HG03354 (cell line): ENCODE results near the gene TMEM9B.
"Not testable (repeated sequence)": the region's sequence is repeated elsewhere in the genome, so short reads cannot be mapped to it uniquely, and the experiment has no call there.

Experiments
- ATAC-seq: cut with Tn5 transposase; IDR thresholded peaks from one replicate; pipeline ENCODE4 v1.9.1; 2021; ENCODE audit warnings: mild to moderate bottlenecking; ENCODE audit not compliant: unreplicated experiment, poor library complexity, severe bottlenecking

TMEM9B gene

DNA sequence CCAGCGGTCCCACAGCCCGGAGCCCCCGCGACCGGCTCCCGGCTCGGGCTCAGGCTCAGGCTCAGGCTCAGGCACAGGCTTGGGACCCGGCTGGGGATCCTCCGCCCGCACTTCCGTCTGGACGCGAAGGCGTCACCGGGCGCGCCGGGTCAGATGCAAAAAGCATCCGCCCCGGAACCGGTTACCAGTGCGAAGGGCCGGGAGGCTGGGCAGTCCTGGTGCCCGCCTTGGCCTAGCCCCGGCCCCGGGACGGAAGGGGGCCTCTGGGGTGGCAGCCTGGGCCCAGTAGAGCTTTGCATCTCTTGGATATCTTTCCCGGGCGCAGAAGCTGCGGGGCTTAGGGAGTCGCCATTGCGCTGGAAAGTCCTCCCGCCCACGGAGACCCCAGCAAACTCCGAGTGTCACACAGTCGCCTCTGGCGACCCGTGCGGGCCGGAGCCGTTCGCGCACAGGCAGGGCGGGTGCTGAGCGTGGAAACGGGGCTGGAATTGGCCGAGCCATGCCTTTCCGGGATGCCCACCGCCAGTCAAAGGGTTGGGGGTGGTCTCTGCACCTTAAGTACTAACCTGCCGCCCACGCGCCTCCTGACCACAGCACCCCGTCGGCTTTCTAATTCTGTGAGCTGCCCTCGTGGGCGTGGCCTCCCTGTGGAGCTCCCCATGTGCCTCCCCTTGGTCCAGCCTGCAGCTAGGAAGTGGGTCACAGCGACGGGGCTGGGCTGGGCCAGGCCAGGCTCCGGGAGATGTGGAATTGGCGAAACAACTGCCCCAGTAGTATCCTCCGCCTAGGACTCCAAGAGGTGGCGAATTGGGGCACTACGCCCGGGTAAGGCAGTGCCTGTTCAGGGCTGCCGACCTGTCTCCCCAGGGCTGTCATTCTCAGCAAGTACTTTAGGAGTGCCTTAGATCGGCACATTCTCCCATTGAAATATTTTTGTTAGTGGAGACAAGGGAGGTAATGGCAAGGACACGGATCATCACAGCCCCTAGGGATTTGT, at the start of gene TMEM9B:
TSS of gene TMEM9B (minus strand) at position 119 of the 997 bp plus-strand sequence. CDS start 129 bp downstream, outside the sequence.
- peak; percentile 85 for ATAC-seq

DNA sequence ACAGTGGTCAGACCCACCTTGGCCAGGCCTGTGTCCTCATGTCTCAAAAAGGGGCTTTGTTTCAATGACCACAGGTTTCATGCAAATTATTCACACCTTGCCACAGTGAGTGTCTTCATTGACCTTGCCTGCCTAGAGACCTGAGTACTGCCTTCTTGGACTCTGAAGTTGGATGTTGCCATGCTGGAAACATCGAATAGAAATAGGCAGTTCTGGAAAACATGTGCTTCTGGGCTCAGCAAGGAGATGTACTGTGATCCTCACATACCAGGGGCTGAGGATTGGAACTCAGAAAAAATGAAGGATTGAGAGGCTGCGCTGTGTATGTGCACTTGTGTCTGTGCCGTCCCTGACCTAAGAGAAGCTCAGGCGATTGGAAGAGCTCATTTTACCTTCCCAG, 49.1 kb upstream of the TMEM9B start:
- no peak for ATAC-seq

DNA sequence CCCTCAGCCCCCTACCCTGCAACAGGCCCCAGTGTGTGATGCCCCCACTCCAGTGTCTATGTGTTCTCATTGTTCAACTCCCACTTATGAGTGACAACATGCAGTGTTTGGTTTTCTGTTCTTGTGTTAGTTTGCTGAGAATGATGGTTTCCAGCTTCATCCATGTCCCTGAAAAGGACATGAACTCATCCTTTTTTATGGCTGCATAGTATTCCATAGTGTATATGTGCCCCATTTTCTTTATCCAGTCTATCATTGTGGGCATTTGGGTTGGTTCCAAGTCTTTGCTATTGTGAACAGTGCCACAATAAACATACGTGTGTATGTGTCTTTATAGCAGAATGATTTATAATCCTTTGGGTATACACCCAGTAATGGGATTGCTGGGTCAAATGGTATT, 45.3 kb upstream of the TMEM9B start:
- ATAC-seq = not testable (repeated sequence)

DNA sequence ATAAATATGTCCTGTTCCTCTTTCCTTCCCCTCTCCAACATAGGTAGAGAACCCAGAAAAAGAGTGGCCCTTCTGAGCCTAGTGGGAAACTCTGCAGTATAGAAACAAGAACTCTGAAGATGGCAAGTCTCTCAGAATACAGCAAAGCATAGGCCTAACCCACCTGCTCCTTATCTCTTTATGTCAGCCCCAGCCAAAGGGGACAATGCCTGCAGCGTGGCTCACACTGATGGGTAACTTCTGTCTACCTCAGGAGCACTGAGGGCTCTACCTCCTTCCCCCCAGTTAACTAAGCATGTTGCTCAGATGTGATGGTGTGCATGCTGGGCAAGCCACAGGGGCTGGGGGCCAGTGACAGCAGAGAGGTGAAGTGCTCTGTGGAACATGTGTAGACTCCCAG, 44.4 kb upstream of the TMEM9B start:
- ATAC-seq = no peak

DNA sequence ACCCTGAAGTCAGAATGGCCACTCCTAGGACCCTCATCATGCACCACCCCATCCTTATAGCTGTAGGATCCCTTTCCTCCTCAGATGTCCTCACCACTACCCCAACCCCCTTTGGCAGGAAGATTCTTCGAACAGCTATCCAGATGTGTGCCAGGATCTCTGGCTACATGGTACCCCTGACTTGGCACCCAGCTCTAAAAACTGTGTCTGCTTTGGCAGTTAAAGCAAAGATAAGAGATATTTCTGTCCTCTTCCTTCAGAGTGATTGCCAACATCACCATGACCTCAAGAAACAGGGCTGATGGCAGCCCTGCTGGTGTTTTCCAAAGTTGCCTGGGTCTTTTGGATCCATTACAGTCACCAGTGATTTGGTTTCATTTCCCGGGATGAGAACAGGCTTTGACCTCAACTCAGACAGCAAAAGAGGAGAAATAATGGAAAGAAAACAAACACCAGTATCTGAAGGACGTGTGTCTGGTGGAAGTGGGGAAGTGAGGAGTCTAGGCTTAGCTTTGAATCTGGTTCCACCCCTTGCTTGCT, 43.8 kb upstream of the TMEM9B start:
- no peak for ATAC-seq

DNA sequence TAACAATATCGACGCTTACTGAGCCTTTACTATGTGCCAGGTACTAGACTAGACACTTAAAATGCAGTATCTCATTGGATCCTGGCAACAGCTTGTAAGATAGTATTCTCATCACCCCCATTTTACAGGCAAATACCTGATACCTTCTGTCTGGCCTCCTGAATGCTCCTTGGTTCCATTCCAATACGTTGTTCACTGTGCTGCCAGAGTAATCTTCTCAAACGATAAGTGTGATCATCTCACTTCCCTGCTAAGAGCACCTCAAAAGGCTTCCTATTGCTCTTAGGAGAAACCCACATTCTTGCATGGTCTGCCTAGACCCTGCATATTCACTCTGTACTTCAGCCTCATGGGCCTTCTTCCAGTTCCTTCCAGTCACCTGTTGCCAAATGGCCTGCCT, 40.8 kb upstream of the TMEM9B start:
- ATAC-seq = no peak

DNA sequence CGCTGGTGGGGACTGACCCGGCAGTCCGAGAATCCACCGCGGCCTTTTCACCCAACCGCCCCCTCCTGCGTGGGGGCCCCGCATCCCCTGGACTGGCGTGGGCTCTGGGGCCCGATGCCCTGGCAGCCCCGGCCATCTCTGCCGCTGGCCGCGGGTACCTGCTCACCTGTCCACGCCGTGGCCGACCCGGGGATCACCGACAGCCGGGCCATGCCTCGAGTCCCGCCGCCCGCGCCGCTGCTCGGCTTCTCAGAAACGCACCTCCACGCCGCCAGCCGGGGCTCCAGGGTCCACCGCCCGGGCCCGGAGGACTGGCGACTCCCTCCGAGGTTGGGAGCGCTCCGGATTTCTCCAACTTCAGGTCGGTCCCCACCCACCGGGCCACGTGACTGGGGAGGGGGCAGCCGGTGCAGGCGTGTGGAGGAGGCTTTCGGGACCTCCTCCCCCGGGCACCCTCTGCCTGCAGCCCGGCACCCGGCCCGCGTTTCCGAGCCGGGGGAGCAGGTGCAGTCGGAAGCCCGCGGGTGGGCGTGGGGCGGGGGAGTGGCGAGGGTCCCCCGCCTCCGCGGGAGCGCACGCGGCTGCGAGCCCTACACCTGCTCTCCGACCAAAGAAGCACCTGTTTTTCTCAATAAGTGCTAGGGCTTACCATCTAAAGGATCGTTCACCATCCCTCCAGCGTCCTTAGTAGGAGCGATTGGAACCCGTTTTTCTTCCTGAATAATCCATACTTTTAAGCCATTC, 40.1 kb upstream of the TMEM9B start:
- no peak for ATAC-seq

DNA sequence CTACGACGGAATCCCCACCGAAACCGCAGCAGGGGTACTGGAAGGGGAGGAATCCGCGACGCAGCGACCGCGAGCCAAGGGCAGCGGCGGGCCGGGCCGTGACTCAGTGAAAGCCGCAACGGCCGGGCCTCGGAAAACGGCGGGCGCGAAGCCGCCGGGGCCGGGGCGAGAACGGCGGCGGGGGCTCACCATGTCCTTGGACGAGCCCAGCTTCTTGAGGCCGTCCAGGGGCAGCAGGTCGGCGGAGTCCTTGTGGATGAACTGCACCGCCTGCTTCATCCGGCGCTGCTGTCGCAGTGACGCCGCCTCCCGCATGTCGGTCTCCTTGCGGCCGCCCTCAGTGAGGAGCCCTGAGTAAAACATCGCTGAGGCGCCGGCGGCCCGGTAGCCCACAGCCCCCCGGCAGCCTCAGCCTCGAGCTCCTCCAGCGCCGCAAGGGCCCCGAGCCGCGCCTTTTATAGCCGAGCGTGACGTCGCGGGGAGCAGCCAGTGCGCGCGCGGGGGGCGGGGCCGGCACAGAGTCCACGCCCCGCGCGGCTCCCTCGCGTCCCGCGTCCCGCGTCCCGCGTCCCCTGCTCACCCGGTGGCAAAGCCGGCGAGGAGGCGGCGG, 39.4 kb upstream of the TMEM9B start, which contains the start of gene NRIP3:
TSS of gene NRIP3 (minus strand) at position 429 of the 610 bp plus-strand sequence. CDS start at position 363, 66 bp downstream.
- peak; percentile 75 for ATAC-seq

DNA sequence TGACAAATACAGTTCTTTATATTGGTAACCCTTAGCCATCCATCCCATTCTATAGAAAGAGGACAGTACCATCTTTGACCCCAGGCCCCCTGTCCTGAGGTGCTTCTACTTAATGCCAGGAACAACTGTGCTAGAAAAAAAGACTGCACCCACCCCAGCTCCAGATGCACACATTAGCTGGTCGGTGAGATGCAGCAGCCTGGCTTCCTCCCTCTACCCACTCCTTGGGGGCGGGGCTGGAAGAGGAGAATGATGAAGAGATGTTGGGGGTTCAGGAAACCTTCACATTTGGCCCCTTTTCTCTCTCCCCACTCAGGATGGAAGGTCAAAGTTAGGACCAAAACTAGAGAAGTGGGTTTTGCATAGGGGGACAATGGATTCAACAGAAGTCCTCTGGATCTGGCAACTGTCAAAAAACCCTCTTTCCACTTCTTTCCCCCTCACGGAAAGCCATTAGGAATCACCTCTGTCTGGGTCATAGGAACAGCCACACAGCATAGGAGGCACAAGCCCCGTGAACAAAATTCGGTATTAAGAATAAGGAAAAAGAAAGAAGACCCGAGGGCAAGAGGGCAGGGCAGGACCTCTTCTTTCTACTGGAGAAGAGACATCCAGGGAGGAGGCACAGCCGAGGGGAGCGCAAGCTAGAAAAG, 38.8 kb upstream of the TMEM9B start:
- no peak for ATAC-seq

DNA sequence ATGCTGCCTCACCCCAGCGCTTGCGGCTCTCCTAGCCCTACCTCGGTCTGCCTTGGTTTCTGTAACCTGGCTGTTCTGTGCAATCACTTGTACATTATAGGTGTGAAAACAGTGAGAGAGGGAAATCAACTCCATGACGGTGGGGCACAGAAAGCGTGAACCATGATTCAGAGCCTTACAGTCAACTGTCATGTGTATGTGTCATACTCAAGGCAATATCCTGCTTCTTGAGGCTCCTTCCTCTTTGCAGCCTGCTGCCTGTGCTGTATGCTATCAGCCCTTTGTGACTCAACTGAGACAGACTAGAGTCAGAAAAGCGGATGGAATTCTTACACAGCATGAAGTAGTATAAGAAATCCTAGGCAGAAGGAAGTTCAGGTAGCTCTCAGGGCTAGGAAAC, 37.5 kb upstream of the TMEM9B start:
- no peak for ATAC-seq

DNA sequence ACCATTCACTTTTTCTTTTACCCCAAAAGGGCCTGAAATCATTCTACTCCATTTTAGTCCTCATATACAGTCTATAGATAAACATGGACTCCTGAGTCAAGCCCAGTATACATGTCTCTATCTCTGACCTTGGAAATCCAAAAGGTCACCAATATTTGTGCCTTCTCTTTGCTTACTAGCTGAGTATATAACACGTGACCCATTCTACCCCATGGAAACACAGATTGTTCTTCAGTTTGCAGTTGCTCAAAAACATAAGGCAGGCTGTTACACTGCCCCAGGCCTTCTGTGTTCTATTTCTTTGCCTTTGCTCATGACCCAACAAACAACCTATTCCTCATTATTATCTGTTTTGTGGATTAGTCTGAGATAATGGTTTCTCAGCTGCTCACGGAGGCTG, 33.8 kb upstream of the TMEM9B start:
- ATAC-seq = no peak

DNA sequence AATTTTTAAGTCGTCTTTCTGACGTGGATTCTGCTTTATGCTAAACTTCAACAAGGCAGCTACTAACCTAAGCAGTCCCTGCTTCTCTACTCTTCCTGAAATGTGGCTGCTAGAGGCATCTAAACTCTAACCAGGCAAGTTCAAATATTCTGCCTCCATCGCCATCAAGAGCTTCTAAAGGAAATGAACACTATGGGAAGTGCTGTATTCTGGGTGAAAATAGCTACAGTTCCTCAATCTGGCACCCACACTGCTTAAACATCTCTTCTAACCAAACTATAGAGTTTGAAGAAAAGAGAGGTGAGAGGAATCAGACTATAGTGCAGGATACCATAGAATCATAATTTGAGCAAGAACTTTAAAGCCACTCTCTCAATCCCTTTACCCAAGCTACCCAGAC, 33.2 kb upstream of the TMEM9B start:
- ATAC-seq = no peak

DNA sequence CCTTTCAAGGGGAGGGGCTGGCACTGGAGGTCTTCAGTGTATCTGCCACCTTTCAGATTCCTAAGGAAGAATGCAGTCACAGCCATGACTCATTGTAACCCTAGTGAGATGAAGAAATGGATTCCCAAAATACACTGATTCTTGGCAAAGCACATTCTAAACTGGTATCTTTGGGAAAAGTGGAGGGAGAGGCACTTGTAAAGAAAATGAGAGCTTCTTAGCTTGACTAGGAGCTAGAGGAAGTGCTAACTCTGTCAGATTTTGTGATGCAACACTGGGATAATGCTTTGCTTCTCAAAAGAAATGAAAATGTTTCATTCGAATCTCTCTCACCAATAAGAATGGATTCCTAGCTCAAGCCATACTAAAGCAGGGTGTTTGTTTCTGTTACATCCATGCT, 25.2 kb upstream of the TMEM9B start:
- ATAC-seq = no peak

DNA sequence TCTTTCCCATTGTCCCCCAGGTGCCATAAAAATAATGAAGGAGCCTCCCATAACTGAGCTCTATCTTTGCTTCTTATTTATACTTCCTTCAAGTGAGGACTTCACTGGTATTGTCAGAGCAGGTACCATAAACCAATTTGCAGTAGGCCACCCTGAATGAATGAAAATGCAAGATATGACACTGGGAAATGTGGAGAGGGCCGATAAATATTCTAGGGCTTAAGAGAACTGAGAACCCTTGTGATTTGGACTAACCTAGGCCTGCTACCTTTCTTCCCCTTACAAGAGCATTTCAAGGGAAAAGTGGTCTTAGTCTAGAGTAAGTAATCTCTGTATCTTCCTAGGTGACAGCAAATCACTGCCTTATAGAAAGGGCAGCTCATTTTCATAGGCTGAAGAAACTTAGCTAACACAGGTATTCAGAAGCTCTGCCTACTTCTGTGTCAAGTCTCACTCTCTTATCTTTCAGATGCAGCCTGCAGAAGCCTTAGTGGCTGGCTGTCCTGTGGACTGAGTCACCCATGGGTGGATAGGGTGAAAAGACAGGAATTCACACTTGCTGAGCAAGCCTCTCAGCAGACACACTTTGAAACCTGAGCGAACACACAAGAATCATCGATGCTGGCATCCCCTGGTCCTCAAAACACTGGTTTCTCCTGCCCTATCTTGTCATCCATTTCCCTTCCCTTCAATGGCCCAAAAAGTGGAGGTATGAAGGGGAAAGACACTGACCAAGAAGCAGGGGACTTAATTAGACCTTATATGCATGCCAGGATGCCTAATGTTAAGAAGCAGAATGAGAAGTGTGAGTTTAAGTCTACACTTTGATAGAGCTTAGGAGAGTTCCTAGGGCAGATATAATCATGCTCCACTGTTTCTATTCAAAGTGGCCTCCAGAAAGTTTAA, 24.3 kb upstream of the TMEM9B start:
- ATAC-seq = no peak

DNA sequence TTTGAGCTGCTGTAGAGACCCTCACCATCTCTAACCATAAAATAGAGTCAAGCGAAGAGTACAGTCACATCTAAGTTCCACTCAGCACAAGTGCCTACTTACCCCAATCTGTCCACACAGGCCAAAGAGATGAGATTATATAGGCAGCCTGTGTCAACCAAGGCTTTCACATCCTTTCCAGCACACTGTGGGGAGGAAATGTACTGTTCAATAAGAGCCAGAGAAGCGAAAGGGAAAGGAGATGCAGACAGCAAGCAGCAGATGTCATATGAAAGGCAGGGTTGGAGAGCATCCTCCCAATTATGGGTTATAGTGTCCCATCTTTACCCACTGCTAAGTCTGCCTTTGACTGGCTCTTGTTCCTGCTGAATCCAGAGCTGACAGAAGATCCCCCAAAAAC, 23.2 kb upstream of the TMEM9B start:
- no peak for ATAC-seq

DNA sequence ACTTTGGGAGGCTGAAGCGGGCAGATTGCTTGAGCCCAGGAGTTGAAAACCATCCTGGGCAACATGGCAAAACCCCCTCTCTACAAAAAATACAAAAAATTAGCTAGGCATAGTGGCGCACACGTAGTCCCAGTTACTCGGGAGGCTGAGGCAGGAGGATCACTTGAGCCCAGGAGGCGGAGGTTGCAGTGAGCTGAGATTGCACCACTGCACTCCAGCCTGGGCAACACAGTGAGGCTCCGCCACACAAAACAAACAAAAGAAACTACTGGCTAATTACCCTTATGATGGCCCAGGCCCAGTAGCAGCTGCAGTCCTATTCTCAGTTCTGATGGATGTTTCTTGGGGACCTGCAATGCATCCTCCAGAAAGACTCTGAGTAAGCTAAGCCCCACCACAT, 22.5 kb upstream of the TMEM9B start:
- ATAC-seq = not testable (repeated sequence)

DNA sequence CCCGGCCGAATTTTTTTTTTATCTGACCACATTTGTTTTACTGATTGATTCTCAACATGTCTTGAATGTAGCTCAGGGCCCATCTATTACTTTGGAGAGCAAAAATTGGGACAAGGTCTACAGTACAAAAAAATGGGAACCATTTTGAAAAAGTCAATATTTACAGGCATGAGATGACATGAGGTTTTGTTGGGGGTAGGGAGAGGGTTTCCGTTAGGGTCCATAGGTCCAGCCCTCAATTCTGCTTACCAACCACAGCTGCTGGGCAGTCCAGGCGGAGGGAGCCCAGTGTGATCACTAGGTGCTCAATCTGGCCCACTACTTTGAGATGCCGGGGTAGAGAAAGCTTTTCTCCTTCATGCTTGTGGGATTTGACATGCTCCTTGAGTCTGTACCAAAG, 21.2 kb upstream of the TMEM9B start:
- no peak for ATAC-seq

DNA sequence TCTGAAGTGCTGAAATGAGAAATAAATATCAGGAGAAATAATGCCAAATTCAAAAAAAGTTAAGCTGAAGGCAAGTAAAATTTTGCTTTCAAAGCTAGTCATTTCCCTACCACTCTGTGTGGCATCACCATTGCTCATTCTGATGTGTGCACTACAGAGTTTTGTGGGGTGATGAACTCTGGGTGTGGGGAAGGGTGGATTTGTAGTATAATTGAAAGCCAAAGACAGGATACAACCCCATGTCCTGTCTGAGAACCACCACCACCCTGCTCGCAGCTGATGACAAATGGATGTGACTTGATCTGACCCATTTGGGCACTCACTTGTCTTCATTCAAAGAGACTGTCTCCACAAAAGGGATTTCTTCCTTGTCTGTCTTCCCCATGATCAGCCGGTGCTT, 19.3 kb upstream of the TMEM9B start:
- no peak for ATAC-seq

DNA sequence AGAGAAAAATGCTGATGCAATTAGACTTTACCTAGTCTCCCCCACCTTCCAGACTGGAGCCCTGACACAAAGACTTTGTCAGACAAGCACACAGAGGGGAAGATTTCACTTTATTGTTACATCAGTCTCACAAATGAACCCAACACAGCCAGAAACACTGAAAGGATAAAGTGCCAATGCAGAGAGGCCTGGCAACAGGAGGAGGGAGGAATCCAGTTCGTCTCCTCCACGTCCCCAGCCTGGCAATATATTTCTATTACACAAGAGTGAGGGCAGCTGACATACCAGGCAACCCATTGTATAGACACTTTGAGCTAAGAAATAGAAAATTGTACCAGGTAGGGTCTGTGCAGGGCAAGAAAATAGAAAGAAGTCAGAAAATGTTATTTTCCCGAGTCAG, 16.2 kb upstream of the TMEM9B start:
- ATAC-seq = no peak
